ENCODE data around the gene SLC16A2.
"Not testable (repeated sequence)": the region's sequence is repeated elsewhere in the genome, so short reads cannot be mapped to it uniquely, and the experiment has no call there.

The SLC16A2 gene

GRCh38 chrX:74510401-74510800 lies 89.1 kb downstream of the SLC16A2 start:
- Histone ChIP-seq H3K9me3 (replicated peaks; ENCODE audit: low read length) (no peaks in the 10 kb centered on the region), H3K27me3 (ENCODE audit: control insufficient read depth, insufficient read depth, low read length) (no peaks in the 10 kb centered on the region), H3K9ac (ENCODE audit: low read depth, low read length) (no peak overlapping the region), H3K4me3 (ENCODE audit: low read length) (no peak overlapping the region), H3K4me2 (ENCODE audit: low read length) (no peak overlapping the region), H3K4me1 (ENCODE audit: control insufficient read depth, insufficient read depth, low read length) (no peaks in the 10 kb centered on the region), H3K36me3 (ENCODE audit: insufficient read depth, low read length) (no peaks in the 10 kb centered on the region)

GRCh38 chrX:74511704-74512103 lies 90.4 kb downstream of the SLC16A2 start:
- Histone ChIP-seq H3K4me1 (ENCODE audit: control insufficient read depth, insufficient read depth, low read length) (no peaks in the 10 kb centered on the region), H3K27me3 (ENCODE audit: control insufficient read depth, insufficient read depth, low read length) (no peaks in the 10 kb centered on the region), H3K9me3 (replicated peaks; ENCODE audit: low read length) (no peaks in the 10 kb centered on the region), H3K4me2 (ENCODE audit: low read length) (no peak overlapping the region), H3K9ac (ENCODE audit: low read depth, low read length) (no peak overlapping the region), H3K36me3 (ENCODE audit: insufficient read depth, low read length) (no peaks in the 10 kb centered on the region), H3K4me3 (ENCODE audit: low read length) (no peak overlapping the region)

GRCh38 chrX:74514384-74514783 lies 93.1 kb downstream of the SLC16A2 start:
- Histone ChIP-seq H3K9me3 (replicated peaks; ENCODE audit: low read length) (no peaks in the 10 kb centered on the region), H3K4me1 (ENCODE audit: control insufficient read depth, insufficient read depth, low read length) (no peaks in the 10 kb centered on the region), H3K4me2 (ENCODE audit: low read length) (no peak overlapping the region), H3K27me3 (ENCODE audit: control insufficient read depth, insufficient read depth, low read length) (no peaks in the 10 kb centered on the region), H3K4me3 (ENCODE audit: low read length) (no peak overlapping the region), H3K36me3 (ENCODE audit: insufficient read depth, low read length) (no peaks in the 10 kb centered on the region), H3K9ac (ENCODE audit: low read depth, low read length) (no peak overlapping the region)

- H3K9me3 ChIP-seq (replicated peaks; ENCODE audit: low read length), result no peaks in the 10 kb centered on the region
- H3K9ac ChIP-seq (ENCODE audit: low read depth, low read length), result no peak overlapping the region
- no peak overlapping the region for H3K4me3 ChIP-seq (ENCODE audit: low read length)
- H3K4me1 ChIP-seq (ENCODE audit: control insufficient read depth, insufficient read depth, low read length), result no peaks in the 10 kb centered on the region
- H3K4me2 ChIP-seq (ENCODE audit: low read length), result no peak overlapping the region
- H3K36me3 ChIP-seq (ENCODE audit: insufficient read depth, low read length), result no peaks in the 10 kb centered on the region
- H3K27me3 ChIP-seq (ENCODE audit: control insufficient read depth, insufficient read depth, low read length), result no peaks in the 10 kb centered on the region
Observed at GRCh38 chrX:74515356-74515755, 94.1 kb downstream of the SLC16A2 start.

- not testable (repeated sequence) for H3K9ac ChIP-seq (ENCODE audit: low read depth, low read length); H3K4me1 ChIP-seq (ENCODE audit: control insufficient read depth, insufficient read depth, low read length); H3K4me3 ChIP-seq (ENCODE audit: low read length)
Observed at GRCh38 chrX:74516013-74516412, 94.7 kb downstream of the SLC16A2 start.

GRCh38 chrX:74519870-74520269 lies 98.6 kb downstream of the SLC16A2 start:
- no peak overlapping the region for H3K9ac ChIP-seq (ENCODE audit: low read depth, low read length)
- no peak overlapping the region for H3K4me2 ChIP-seq (ENCODE audit: low read length)
- no peak overlapping the region for H3K4me3 ChIP-seq (ENCODE audit: low read length)
- H3K36me3 ChIP-seq (ENCODE audit: insufficient read depth, low read length), result no peaks in the 10 kb centered on the region
- no peaks in the 10 kb centered on the region for H3K9me3 ChIP-seq (replicated peaks; ENCODE audit: low read length)
- no peaks in the 10 kb centered on the region for H3K27me3 ChIP-seq (ENCODE audit: control insufficient read depth, insufficient read depth, low read length)
- H3K4me1 ChIP-seq (ENCODE audit: control insufficient read depth, insufficient read depth, low read length), result peaks cover 6% of the 10 kb centered on the region

More at GRCh38 chrX:74516013-74516412, 94.7 kb downstream of the SLC16A2 start:
- not testable (repeated sequence) for H3K27me3 ChIP-seq (ENCODE audit: control insufficient read depth, insufficient read depth, low read length); H3K4me2 ChIP-seq (ENCODE audit: low read length); H3K9me3 ChIP-seq (replicated peaks; ENCODE audit: low read length); H3K36me3 ChIP-seq (ENCODE audit: insufficient read depth, low read length)

GRCh38 chrX:74520291-74520690 lies 99.0 kb downstream of the SLC16A2 start:
- Histone ChIP-seq H3K36me3 (ENCODE audit: insufficient read depth, low read length) (no peaks in the 10 kb centered on the region), H3K4me2 (ENCODE audit: low read length) (no peak overlapping the region), H3K9ac (ENCODE audit: low read depth, low read length) (no peak overlapping the region), H3K27me3 (ENCODE audit: control insufficient read depth, insufficient read depth, low read length) (no peaks in the 10 kb centered on the region), H3K9me3 (replicated peaks; ENCODE audit: low read length) (no peaks in the 10 kb centered on the region), H3K4me3 (ENCODE audit: low read length) (no peak overlapping the region), H3K4me1 (ENCODE audit: control insufficient read depth, insufficient read depth, low read length) (peaks cover 6% of the 10 kb centered on the region)

GRCh38 chrX:74520896-74521295 lies 99.6 kb downstream of the SLC16A2 start:
- Histone ChIP-seq H3K9ac (ENCODE audit: low read depth, low read length) (no peak overlapping the region), H3K27me3 (ENCODE audit: control insufficient read depth, insufficient read depth, low read length) (no peaks in the 10 kb centered on the region), H3K36me3 (ENCODE audit: insufficient read depth, low read length) (no peaks in the 10 kb centered on the region), H3K4me1 (ENCODE audit: control insufficient read depth, insufficient read depth, low read length) (peaks cover 6% of the 10 kb centered on the region), H3K9me3 (replicated peaks; ENCODE audit: low read length) (no peaks in the 10 kb centered on the region), H3K4me3 (ENCODE audit: low read length) (no peak overlapping the region), H3K4me2 (ENCODE audit: low read length) (no peak overlapping the region)

- Histone ChIP-seq H3K27me3 (ENCODE audit: control insufficient read depth, insufficient read depth, low read length) (no peaks in the 10 kb centered on the region), H3K36me3 (ENCODE audit: insufficient read depth, low read length) (no peaks in the 10 kb centered on the region), H3K4me2 (ENCODE audit: low read length) (no peak overlapping the region), H3K9me3 (replicated peaks; ENCODE audit: low read length) (no peaks in the 10 kb centered on the region), H3K9ac (ENCODE audit: low read depth, low read length) (no peak overlapping the region), H3K4me3 (ENCODE audit: low read length) (no peak overlapping the region), H3K4me1 (ENCODE audit: control insufficient read depth, insufficient read depth, low read length) (peaks cover 6% of the 10 kb centered on the region)
Observed at GRCh38 chrX:74521961-74522751, 100.9 kb downstream of the SLC16A2 start.

GRCh38 chrX:74523224-74523623 lies 101.9 kb downstream of the SLC16A2 start:
- no peak overlapping the region for H3K4me3 ChIP-seq (ENCODE audit: low read length)
- peaks cover 6% of the 10 kb centered on the region for H3K4me1 ChIP-seq (ENCODE audit: control insufficient read depth, insufficient read depth, low read length)
- no peak overlapping the region for H3K9ac ChIP-seq (ENCODE audit: low read depth, low read length)
- H3K4me2 ChIP-seq (ENCODE audit: low read length), result no peak overlapping the region
- no peaks in the 10 kb centered on the region for H3K9me3 ChIP-seq (replicated peaks; ENCODE audit: low read length)
- no peaks in the 10 kb centered on the region for H3K36me3 ChIP-seq (ENCODE audit: insufficient read depth, low read length)
- H3K27me3 ChIP-seq (ENCODE audit: control insufficient read depth, insufficient read depth, low read length), result no peaks in the 10 kb centered on the region

GRCh38 chrX:74523870-74524735 lies 102.8 kb downstream of the SLC16A2 start:
- Histone ChIP-seq H3K4me2 (ENCODE audit: low read length) (no peak overlapping the region), H3K9ac (ENCODE audit: low read depth, low read length) (no peak overlapping the region), H3K36me3 (ENCODE audit: insufficient read depth, low read length) (no peaks in the 10 kb centered on the region), H3K4me1 (ENCODE audit: control insufficient read depth, insufficient read depth, low read length) (peaks cover 6% of the 10 kb centered on the region), H3K27me3 (ENCODE audit: control insufficient read depth, insufficient read depth, low read length) (no peaks in the 10 kb centered on the region), H3K4me3 (ENCODE audit: low read length) (no peak overlapping the region), H3K9me3 (replicated peaks; ENCODE audit: low read length) (no peaks in the 10 kb centered on the region)

Measured in skeletal muscle satellite cell (primary cell).